C4-2B (cell line): ENCODE results near the gene UBAP1L.
"Not testable (repeated sequence)": the region's sequence is repeated elsewhere in the genome, so short reads cannot be mapped to it uniquely, and the experiment has no call there.

ENCODE experiments used
- H3K27ac ChIP-seq: fragments of 450-650 bp; 2 replicates; pipeline ENCODE4 v1.5.1; 2017
- CTCF ChIP-seq: fragments of 450-650 bp; conservative IDR thresholded peaks from 2 replicates; pipeline ENCODE4 v1.5.1; 2017; ENCODE audit warnings: mild to moderate bottlenecking
- ZFX ChIP-seq: fragments of 450-650 bp; IDR thresholded peaks from 2 replicates; pipeline ENCODE4 v1.6.1; 2017

The UBAP1L gene

GRCh38 chr15:65099336-65099735 is 15.7 kb downstream of the UBAP1L start:
- no peak overlapping the region for H3K27ac ChIP-seq
- TF ChIP-seq CTCF (no peak), ZFX (no peak)

- TF ChIP-seq CTCF: no peak
- TF ChIP-seq ZFX: no peak
- H3K27ac ChIP-seq: no peak overlapping the region
Measured at GRCh38 chr15:65097651-65098263, 17.2 kb downstream of the UBAP1L start.

GRCh38 chr15:65096481-65097385 is 18.3 kb downstream of the UBAP1L start:
- no peak overlapping the region for H3K27ac ChIP-seq
- TF ChIP-seq ZFX (no peak), CTCF (no peak)

- TF ChIP-seq CTCF (no peak), ZFX (no peak)
- no peak overlapping the region for H3K27ac ChIP-seq
Measured at GRCh38 chr15:65095747-65096104, 19.3 kb downstream of the UBAP1L start.

GRCh38 chr15:65095011-65095746 is 19.8 kb downstream of the UBAP1L start:
- H3K27ac ChIP-seq: no peak overlapping the region
- TF ChIP-seq ZFX (no peak), CTCF (no peak)

GRCh38 chr15:65094294-65094995 is 20.6 kb downstream of the UBAP1L start:
- H3K27ac ChIP-seq: no peak overlapping the region
- no peak for TF ChIP-seq CTCF
- no peak for TF ChIP-seq ZFX

- not testable (repeated sequence) for H3K27ac ChIP-seq
Measured at GRCh38 chr15:65093793-65094170, 21.2 kb downstream of the UBAP1L start.
